Measurements from ENCODE around the gene APOM. TPM values are rescaled to one million over a fixed set of nuclear protein-coding genes. Genes with fewer than 3 reads are reported as not detected.

APOM gene
- total RNA-seq, 1 donor from 2014 or later = 0.39 TPM

- no peak for DNase-seq (ENCODE audit: low read depth in 2 of 2)
These were observed 1.9 kb downstream of the APOM start for GRCh38 chr6:31657406-31658157.

- no peak for DNase-seq (ENCODE audit: low read depth in 2 of 2)
These were observed 2.5 kb downstream of the APOM start for GRCh38 chr6:31658158-31658688.

- no peak for DNase-seq (ENCODE audit: low read depth in 2 of 2)
These were observed 3.4 kb downstream of the APOM start for GRCh38 chr6:31658983-31659648.

- DNase-seq (ENCODE audit: low read depth in 2 of 2) = peak in 1 of 2 donors; percentile 37
These were observed 4.1 kb downstream of the APOM start for GRCh38 chr6:31659649-31660380.

GRCh38 chr6:31660381-31661261, 4.9 kb downstream of the APOM start, which contains the start of gene C6orf47:
Gene C6orf47 (minus strand): TSS chr6:31660778. CDS start chr6:31659947, 831 bp downstream.
- peak; percentile 63 to 88 for DNase-seq (ENCODE audit: low read depth in 2 of 2)

GRCh38 chr6:31661262-31662123, 5.8 kb downstream of the APOM start:
- DNase-seq (ENCODE audit: low read depth in 2 of 2) = no peak

- DNase-seq (ENCODE audit: low read depth in 2 of 2) = no peak
These were observed 6.5 kb downstream of the APOM start for GRCh38 chr6:31662124-31662723.

GRCh38 chr6:31663126-31663960, 7.6 kb downstream of the APOM start:
- no peak for DNase-seq (ENCODE audit: low read depth in 2 of 2)

- peak in 1 of 2 donors; percentile 65 for DNase-seq (ENCODE audit: low read depth in 2 of 2)
These were observed 8.5 kb downstream of the APOM start for GRCh38 chr6:31663961-31664789.

- DNase-seq (ENCODE audit: low read depth in 2 of 2) = peak; percentile 89 to 96
These were observed 9.3 kb downstream of the APOM start, which contains the start of gene GPANK1 for GRCh38 chr6:31664790-31665500. Gene GPANK1 (minus strand): TSS chr6:31664997. CDS start chr6:31664478, 519 bp downstream.

GRCh38 chr6:31665501-31666336, 10.0 kb downstream of the APOM start, which contains the start of gene CSNK2B:
Gene CSNK2B (plus strand): TSS chr6:31666080. CDS start chr6:31666832, 752 bp downstream.
- peak; percentile 94 to 98 for DNase-seq (ENCODE audit: low read depth in 2 of 2)

- no peak for DNase-seq (ENCODE audit: low read depth in 2 of 2)
These were observed 10.8 kb downstream of the APOM start for GRCh38 chr6:31666337-31666965.

- DNase-seq (ENCODE audit: low read depth in 2 of 2) = no peak
These were observed 14.0 kb downstream of the APOM start, which contains the start of gene LY6G5B for GRCh38 chr6:31669676-31670075. Gene LY6G5B (plus strand): TSS chr6:31669976. CDS start chr6:31670951, 975 bp downstream.

- DNase-seq (ENCODE audit: low read depth in 2 of 2) = no peak
These were observed 20.7 kb downstream of the APOM start for GRCh38 chr6:31676322-31676903.

GRCh38 chr6:31676904-31677303, 21.2 kb downstream of the APOM start:
- no peak for DNase-seq (ENCODE audit: low read depth in 2 of 2)

All from dermis microvascular lymphatic vessel endothelial cell (primary cell).